Astrocyte of the spinal cord (primary cell): ENCODE measurements around the gene PDZD2.

Experiments
- DNase-seq: peaks from one replicate; pipeline ENCODE4 v3.0.0; 2011; ENCODE audit warnings: low read depth, low spot score
- H3K4me3 ChIP-seq: 2 replicates; pipeline ENCODE4 v1.5.1; 2011; ENCODE audit warnings: low read depth, mild to moderate bottlenecking, low read length, moderate library complexity
- CTCF ChIP-seq: IDR thresholded peaks from 2 replicates; pipeline ENCODE4 v1.5.1; 2012; ENCODE audit warnings: low read depth, mild to moderate bottlenecking, low read length, inconsistent platforms
- in situ Hi-C: cut with HindIII; loops from 2 replicates; pipeline ENCODE4 v1.10.0; 2017; ENCODE audit warnings: low sequenced_read_pairs

Gene PDZD2

GRCh38 chr5:31908396-31908795, 269.5 kb downstream of the PDZD2 start:
- no peak overlapping the region for H3K4me3 ChIP-seq
- TF ChIP-seq CTCF: no peak
- in situ Hi-C loops: no loop called here
- DNase-seq: no peak

GRCh38 chr5:31909073-31909472, 270.1 kb downstream of the PDZD2 start:
- no peak for DNase-seq
- in situ Hi-C loops: no loop called here
- TF ChIP-seq CTCF: no peak
- no peak overlapping the region for H3K4me3 ChIP-seq

GRCh38 chr5:31911291-31912265, 272.6 kb downstream of the PDZD2 start:
- in situ Hi-C loops: no loop called here
- TF ChIP-seq CTCF: no peak
- no peak overlapping the region for H3K4me3 ChIP-seq
- DNase-seq: peak; percentile 59

GRCh38 chr5:31913808-31914207, 274.9 kb downstream of the PDZD2 start:
- no peak for DNase-seq
- in situ Hi-C loops: no loop called here

GRCh38 chr5:31916327-31916726, 277.4 kb downstream of the PDZD2 start:
- in situ Hi-C loops: no loop called here
- DNase-seq: no peak

More at GRCh38 chr5:31913808-31914207, 274.9 kb downstream of the PDZD2 start:
- TF ChIP-seq CTCF: no peak
- H3K4me3 ChIP-seq: no peak overlapping the region

GRCh38 chr5:31918739-31919138, 279.8 kb downstream of the PDZD2 start:
- no peak for TF ChIP-seq CTCF
- DNase-seq: no peak
- no peak overlapping the region for H3K4me3 ChIP-seq
- in situ Hi-C loops: no loop called here

More at GRCh38 chr5:31916327-31916726, 277.4 kb downstream of the PDZD2 start:
- no peak for TF ChIP-seq CTCF
- H3K4me3 ChIP-seq: no peak overlapping the region
